Neural progenitor cell (in vitro differentiated cells): ENCODE results near the gene KCNQ1.

Experiments
- EZH2 ChIP-seq: fragments of 200-600 bp; sonication (generic); IDR thresholded peaks from 2 replicates; pipeline ENCODE4 v1.6.1; 2017; ENCODE audit warnings: antibody characterized with exemption, mild to moderate bottlenecking, moderate library complexity
- TF ChIP-seq, protein P1 (sequence below): fragments of 200-600 bp; sonication (generic); IDR thresholded peaks from 2 replicates; pipeline ENCODE4 v1.5.1; 2017; ENCODE audit warnings: antibody characterized with exemption, mild to moderate bottlenecking

DNA sequence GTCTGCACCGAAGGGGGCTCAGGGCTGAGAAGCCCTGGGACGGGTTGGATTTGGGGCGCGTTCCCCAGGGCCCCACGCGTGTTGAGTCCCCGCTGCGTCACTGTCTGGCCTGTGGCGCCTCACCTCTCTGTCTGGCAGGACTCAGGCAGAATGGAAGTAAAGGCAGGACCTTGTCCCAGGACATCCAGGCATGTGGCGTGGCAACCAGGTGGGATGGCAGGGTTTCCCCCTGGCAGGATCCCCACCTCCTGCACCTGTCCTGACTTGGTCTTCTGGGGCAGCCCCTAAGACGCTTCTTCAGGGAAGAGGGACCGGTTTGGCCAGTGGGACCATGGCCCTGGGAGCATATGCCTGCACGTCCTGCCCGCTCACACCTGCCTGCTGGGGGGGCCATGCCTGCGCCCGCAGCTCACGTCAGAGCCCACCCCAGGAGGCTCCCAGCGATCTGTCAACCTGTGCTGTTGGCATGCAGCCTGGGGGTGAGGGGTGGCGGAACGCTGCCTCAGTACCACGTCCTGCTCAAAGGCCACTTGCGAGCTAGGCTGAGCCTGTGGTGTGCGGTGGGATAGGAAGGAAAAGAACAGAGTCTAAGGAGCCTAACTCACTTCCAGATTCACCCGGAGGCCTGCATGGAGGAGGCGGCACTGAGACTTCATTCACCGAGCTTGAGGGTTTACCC, 72.7 kb downstream of the KCNQ1 start:
- TF ChIP-seq, protein P1, sequence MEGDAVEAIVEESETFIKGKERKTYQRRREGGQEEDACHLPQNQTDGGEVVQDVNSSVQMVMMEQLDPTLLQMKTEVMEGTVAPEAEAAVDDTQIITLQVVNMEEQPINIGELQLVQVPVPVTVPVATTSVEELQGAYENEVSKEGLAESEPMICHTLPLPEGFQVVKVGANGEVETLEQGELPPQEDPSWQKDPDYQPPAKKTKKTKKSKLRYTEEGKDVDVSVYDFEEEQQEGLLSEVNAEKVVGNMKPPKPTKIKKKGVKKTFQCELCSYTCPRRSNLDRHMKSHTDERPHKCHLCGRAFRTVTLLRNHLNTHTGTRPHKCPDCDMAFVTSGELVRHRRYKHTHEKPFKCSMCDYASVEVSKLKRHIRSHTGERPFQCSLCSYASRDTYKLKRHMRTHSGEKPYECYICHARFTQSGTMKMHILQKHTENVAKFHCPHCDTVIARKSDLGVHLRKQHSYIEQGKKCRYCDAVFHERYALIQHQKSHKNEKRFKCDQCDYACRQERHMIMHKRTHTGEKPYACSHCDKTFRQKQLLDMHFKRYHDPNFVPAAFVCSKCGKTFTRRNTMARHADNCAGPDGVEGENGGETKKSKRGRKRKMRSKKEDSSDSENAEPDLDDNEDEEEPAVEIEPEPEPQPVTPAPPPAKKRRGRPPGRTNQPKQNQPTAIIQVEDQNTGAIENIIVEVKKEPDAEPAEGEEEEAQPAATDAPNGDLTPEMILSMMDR, result no peak
- no peak for TF ChIP-seq EZH2
